ENCODE results near the gene MBNL2. TPM values are rescaled to one million over a fixed set of nuclear protein-coding genes. Genes with fewer than 3 reads are reported as not detected.
A peak's percentile ranks its signal among the peaks of the same experiment; 100 is the strongest.

Gene MBNL2
- total RNA-seq, 1 experiment from 2014 or later, result 17.8 TPM

DNA sequence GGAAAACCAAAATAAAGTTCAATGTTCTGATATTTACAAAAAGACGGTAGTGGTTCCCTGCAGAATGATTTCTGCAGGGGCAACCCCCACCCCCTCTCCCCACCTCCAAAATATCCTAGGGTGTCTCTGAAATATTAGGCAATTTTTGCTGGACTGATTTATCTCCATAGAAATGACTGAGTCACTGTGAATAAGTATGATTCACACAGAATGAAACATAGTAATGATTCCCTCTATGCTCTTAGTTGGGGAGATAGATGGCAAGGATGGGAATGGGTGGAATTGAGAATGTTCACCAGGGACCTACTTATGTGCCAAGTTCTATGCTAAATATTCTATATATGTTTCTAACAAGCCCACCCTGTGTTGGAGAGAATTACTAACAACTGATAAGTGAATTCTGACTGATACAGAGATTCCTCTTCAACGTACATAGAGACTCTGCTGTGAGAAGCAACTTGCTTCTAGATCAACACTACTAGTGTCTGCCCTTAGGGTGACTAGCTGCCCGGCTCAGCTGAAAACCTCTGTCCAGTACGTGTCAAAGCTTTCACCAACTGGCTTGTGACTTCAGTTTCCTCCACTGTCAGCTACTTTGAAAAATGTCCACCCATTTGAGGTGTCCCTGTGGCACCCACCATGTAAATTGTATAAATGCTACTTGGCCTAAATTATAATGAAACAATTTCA is 173.5 kb downstream of the MBNL2 start:
- peak; percentile 65; the same call in 1 of the 2 replicates for ATAC-seq

GRCh38 chr13:97397267-97397666 is 175.1 kb downstream of the MBNL2 start:
- Histone ChIP-seq H3F3A (ENCODE audit: low read length, unreplicated experiment) (no peaks in the 10 kb centered on the region), H3K9ac (ENCODE audit: low read length) (no peak overlapping the region), H4K20me1 (ENCODE audit: low read length) (no peaks in the 10 kb centered on the region), H3K9me2 (replicated peaks; ENCODE audit: low read length) (no peaks in the 10 kb centered on the region), H3K27ac (ENCODE audit: low read length) (no peak overlapping the region), H3K9me3 (ENCODE audit: low read length) (no peaks in the 10 kb centered on the region), H3K36me3 (ENCODE audit: low read depth, low read length) (no peaks in the 10 kb centered on the region), H3K79me2 (ENCODE audit: low read length) (no peaks in the 10 kb centered on the region), H3K4me1 (ENCODE audit: insufficient read depth, low read length) (peaks cover 6% of the 10 kb centered on the region), H3K4me3 (ENCODE audit: low read length) (no peak overlapping the region), H2AFZ (ENCODE audit: low read length) (no peak overlapping the region), H3K4me2 (ENCODE audit: low read length) (no peak overlapping the region), H3K27me3 (ENCODE audit: low read length) (no peaks in the 10 kb centered on the region)
- ChIA-PET POLR2A (ENCODE audit: unreplicated experiment) (no interaction called here), CTCF (no interaction called here)
- no TSS peak for BruUV-seq (replicated peaks)
- ATAC-seq (no peak), DNase-seq (no peak)
- intact Hi-C loops (cut with micrococcal nuclease), result no loop called here
- TF ChIP-seq EZH2phosphoT487 (IDR thresholded peaks at IDR 0.05; ENCODE audit: borderline replicate concordance, low read length) (no peak), CTCF (conservative IDR thresholded peaks at IDR 0.05; ENCODE audit: low read depth, low read length) (no peak), EZH2 (IDR thresholded peaks at IDR 0.05; ENCODE audit: low read length, unreplicated experiment) (no peak)

More for the DNA sequence above, 173.5 kb downstream of the MBNL2 start:
- Histone ChIP-seq H3F3A (ENCODE audit: low read length, unreplicated experiment) (no peaks in the 10 kb centered on the region), H3K9me3 (ENCODE audit: low read length) (no peaks in the 10 kb centered on the region), H3K9ac (ENCODE audit: low read length) (no peak overlapping the region), H4K20me1 (ENCODE audit: low read length) (no peaks in the 10 kb centered on the region), H3K36me3 (ENCODE audit: low read depth, low read length) (no peaks in the 10 kb centered on the region), H3K4me1 (ENCODE audit: insufficient read depth, low read length) (peaks cover 6% of the 10 kb centered on the region), H2AFZ (ENCODE audit: low read length) (no peak overlapping the region), H3K9me2 (replicated peaks; ENCODE audit: low read length) (no peaks in the 10 kb centered on the region), H3K4me3 (ENCODE audit: low read length) (no peak overlapping the region), H3K79me2 (ENCODE audit: low read length) (no peaks in the 10 kb centered on the region), H3K27ac (ENCODE audit: low read length) (no peak overlapping the region), H3K4me2 (ENCODE audit: low read length) (no peak overlapping the region), H3K27me3 (ENCODE audit: low read length) (no peaks in the 10 kb centered on the region)
- no TSS peak for BruUV-seq (replicated peaks)
- peak; percentile 58 for DNase-seq
- POLR2A ChIA-PET (ENCODE audit: unreplicated experiment), result no interaction called here
- TF ChIP-seq CTCF (conservative IDR thresholded peaks at IDR 0.05; ENCODE audit: low read depth, low read length) (no peak), EZH2phosphoT487 (IDR thresholded peaks at IDR 0.05; ENCODE audit: borderline replicate concordance, low read length) (no peak), EZH2 (IDR thresholded peaks at IDR 0.05; ENCODE audit: low read length, unreplicated experiment) (no peak)
- intact Hi-C loops (cut with micrococcal nuclease), result no loop called here
- CTCF ChIA-PET, result no interaction called here

DNA sequence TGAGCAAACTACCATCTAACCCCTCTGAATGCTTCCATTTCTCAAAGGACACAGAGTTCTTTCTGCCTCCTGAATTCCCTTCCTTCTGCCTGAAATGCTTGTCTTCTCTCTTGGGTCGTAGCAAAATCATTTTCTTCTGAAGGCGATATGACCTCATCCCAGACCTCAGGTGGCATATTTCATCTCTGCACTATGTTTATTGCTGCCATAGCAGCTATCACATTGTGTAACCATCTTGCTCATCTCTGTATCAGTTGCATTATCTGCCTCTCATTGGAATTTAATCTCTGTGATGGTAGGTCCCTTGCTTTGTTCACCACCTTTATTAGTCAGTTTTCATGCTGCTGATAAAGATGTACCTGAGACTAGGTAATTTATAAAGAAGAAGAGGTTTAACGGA is 179.3 kb downstream of the MBNL2 start:
- ChIA-PET CTCF (no interaction called here), POLR2A (ENCODE audit: unreplicated experiment) (no interaction called here)
- intact Hi-C loops (cut with micrococcal nuclease), result no loop called here
- Histone ChIP-seq H3K9ac (ENCODE audit: low read length) (no peak overlapping the region), H3K4me1 (ENCODE audit: insufficient read depth, low read length) (0 out of 2 replicates have a peak, but pooled peaks cover 4% of the 10 kb centered on the region), H3K4me3 (ENCODE audit: low read length) (no peak overlapping the region), H4K20me1 (ENCODE audit: low read length) (no peaks in the 10 kb centered on the region), H3K9me2 (replicated peaks; ENCODE audit: low read length) (no peaks in the 10 kb centered on the region), H3K9me3 (ENCODE audit: low read length) (no peaks in the 10 kb centered on the region), H3K36me3 (ENCODE audit: low read depth, low read length) (no peaks in the 10 kb centered on the region), H3F3A (ENCODE audit: low read length, unreplicated experiment) (no peaks in the 10 kb centered on the region), H3K79me2 (ENCODE audit: low read length) (no peaks in the 10 kb centered on the region), H3K27me3 (ENCODE audit: low read length) (no peaks in the 10 kb centered on the region), H3K4me2 (ENCODE audit: low read length) (no peak overlapping the region), H2AFZ (ENCODE audit: low read length) (no peak overlapping the region), H3K27ac (ENCODE audit: low read length) (no peak overlapping the region)
- DNase-seq (no peak), ATAC-seq (no peak)
- no peak for TF ChIP-seq EZH2 (IDR thresholded peaks at IDR 0.05; ENCODE audit: low read length, unreplicated experiment)
- TF ChIP-seq CTCF (conservative IDR thresholded peaks at IDR 0.05; ENCODE audit: low read depth, low read length), result no peak
- no peak for TF ChIP-seq EZH2phosphoT487 (IDR thresholded peaks at IDR 0.05; ENCODE audit: borderline replicate concordance, low read length)
- no TSS peak for BruUV-seq (replicated peaks)

Measured in PC-3 (cell line).